Measurements from ENCODE around the gene DNAH17. TPM values are rescaled to one million over a fixed set of nuclear protein-coding genes. Genes with fewer than 3 reads are reported as not detected.

Gene DNAH17
- total and polyA plus RNA-seq, 2 donors (not counting 3 experiments of a cell fraction or from before 2014, with no cell fraction given): not detected

GRCh38 chr17:78406396-78406795 lies 170.8 kb downstream of the DNAH17 start:
- no peaks in the 10 kb centered on the region for H4K20me1 ChIP-seq (replicated peaks; ENCODE audit: control insufficient read depth, extremely low read depth, insufficient read depth, low read length)
- dilution Hi-C loops (cut with MboI; ENCODE audit: extremely low pct_ligation_motif_present, low sequenced_read_pairs): no loop called here

DNA sequence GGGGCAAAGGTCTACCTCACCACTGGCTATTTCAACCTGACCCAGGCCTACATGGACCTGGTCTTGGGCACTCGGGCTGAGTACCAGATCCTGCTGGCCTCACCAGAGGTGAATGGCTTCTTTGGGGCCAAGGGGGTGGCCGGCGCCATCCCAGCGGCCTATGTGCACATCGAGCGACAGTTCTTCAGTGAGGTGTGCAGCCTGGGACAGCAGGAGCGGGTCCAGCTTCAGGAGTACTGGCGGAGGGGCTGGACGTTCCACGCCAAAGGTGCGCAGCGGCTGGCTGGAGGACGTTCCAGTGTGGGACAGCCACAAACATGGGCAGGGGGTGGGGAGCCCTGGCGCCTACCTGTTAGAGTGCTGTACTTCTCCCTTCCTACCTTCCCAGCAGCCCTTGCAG lies 173.4 kb downstream of the DNAH17 start:
- no peak overlapping the region for H3K27ac ChIP-seq (ENCODE audit: insufficient read depth, low read depth, low read length)
- dilution Hi-C loops (cut with MboI; ENCODE audit: extremely low pct_ligation_motif_present, low sequenced_read_pairs): no loop called here
- intact Hi-C loops (cut with micrococcal nuclease): no loop called here
- no peak overlapping the region for H3K4me2 ChIP-seq (ENCODE audit: insufficient read depth, low read length)
- no TSS peak for BruUV-seq (replicated peaks)
- no peak overlapping the region for H3K4me3 ChIP-seq (replicated peaks in 1 of 3; ENCODE audit: insufficient read depth in 1 of 3, low read depth in 1 of 3, low read length in 3 of 3)
- no peak overlapping the region for H3K9ac ChIP-seq (replicated peaks; ENCODE audit: extremely low read depth, insufficient read depth, low read length)
- no peak for DNase-seq (ENCODE audit: low read depth, low spot score)
- ChIA-PET POLR2A (no interaction called here), CTCF (interaction anchor here (1.0 to 4.2 kb wide), 2 partner anchors 12 to 43 kb away, joined by 3 to 21 read pairs; no protein-coding TSS in a partner anchor)
- peaks cover 48% of the 10 kb centered on the region for H3K79me2 ChIP-seq (ENCODE audit: control insufficient read depth, insufficient read depth, low read length)
- H4K20me1 ChIP-seq (replicated peaks; ENCODE audit: control insufficient read depth, extremely low read depth, insufficient read depth, low read length): no peaks in the 10 kb centered on the region
- no peaks in the 10 kb centered on the region for H3K9me1 ChIP-seq (replicated peaks; ENCODE audit: control insufficient read depth, extremely low read depth, insufficient read depth, low read length)
- no peaks in the 10 kb centered on the region for H3K4me1 ChIP-seq (ENCODE audit: control insufficient read depth, extremely low read depth, insufficient read depth, low read length)
- no peaks in the 10 kb centered on the region for H3K9me3 ChIP-seq (replicated peaks; ENCODE audit: control insufficient read depth, insufficient read depth, low read length)
- no peak overlapping the region for H2AFZ ChIP-seq (ENCODE audit: low read depth, low read length)
- peaks cover 15 to 61% of the 10 kb centered on the region in 2 experiments for H3K36me3 ChIP-seq (ENCODE audit: control insufficient read depth in 2 of 2, extremely low read depth in 1 of 2, insufficient read depth in 2 of 2, low read length in 2 of 2)
- FAIRE-seq: no peak
- H3K27me3 ChIP-seq (ENCODE audit: control insufficient read depth in 2 of 2, insufficient read depth in 2 of 2, low read length in 2 of 2): no peaks in the 10 kb centered on the region
- TF ChIP-seq MYC (IDR thresholded peaks at IDR 0.05; ENCODE audit: low read depth, low read length) (no peak), EZH2 (IDR thresholded peaks at IDR 0.05; ENCODE audit: borderline replicate concordance, low read depth, low read length, severe bottlenecking) (no peak), JUN (IDR thresholded peaks at IDR 0.05; ENCODE audit: borderline replicate concordance, insufficient read depth, insufficient read length, low read depth) (no peak)

More at GRCh38 chr17:78406396-78406795, 170.8 kb downstream of the DNAH17 start:
- Histone ChIP-seq H3K4me2 (ENCODE audit: insufficient read depth, low read length) (no peak overlapping the region), H3K36me3 (ENCODE audit: control insufficient read depth in 2 of 2, extremely low read depth in 1 of 2, insufficient read depth in 2 of 2, low read length in 2 of 2) (peaks cover 7 to 40% of the 10 kb centered on the region in 2 experiments), H3K27me3 (ENCODE audit: control insufficient read depth in 2 of 2, insufficient read depth in 2 of 2, low read length in 2 of 2) (no peaks in the 10 kb centered on the region), H3K4me3 (replicated peaks in 1 of 3; ENCODE audit: insufficient read depth in 1 of 3, low read depth in 1 of 3, low read length in 3 of 3) (no peak overlapping the region), H3K79me2 (ENCODE audit: control insufficient read depth, insufficient read depth, low read length) (peaks cover 56% of the 10 kb centered on the region), H3K4me1 (ENCODE audit: control insufficient read depth, extremely low read depth, insufficient read depth, low read length) (no peaks in the 10 kb centered on the region), H3K27ac (ENCODE audit: insufficient read depth, low read depth, low read length) (no peak overlapping the region), H2AFZ (ENCODE audit: low read depth, low read length) (no peak overlapping the region), H3K9ac (replicated peaks; ENCODE audit: extremely low read depth, insufficient read depth, low read length) (no peak overlapping the region), H3K9me1 (replicated peaks; ENCODE audit: control insufficient read depth, extremely low read depth, insufficient read depth, low read length) (no peaks in the 10 kb centered on the region), H3K9me3 (replicated peaks; ENCODE audit: control insufficient read depth, insufficient read depth, low read length) (no peaks in the 10 kb centered on the region)
- ChIA-PET CTCF (interaction anchor here (1.4 kb wide), 1 partner anchor 11 kb away, joined by 4 read pairs; no protein-coding TSS in a partner anchor), POLR2A (no interaction called here)
- DNase-seq (ENCODE audit: low read depth, low spot score) (no peak), FAIRE-seq (no peak)
- no TSS peak for BruUV-seq (replicated peaks)
- TF ChIP-seq FOS (IDR thresholded peaks at IDR 0.05; ENCODE audit: borderline replicate concordance, insufficient read depth, low read length) (no peak), MYC (IDR thresholded peaks at IDR 0.05; ENCODE audit: low read depth, low read length) (no peak), MAX (IDR thresholded peaks at IDR 0.05; ENCODE audit: insufficient read depth, insufficient read length) (no peak)
- intact Hi-C loops (cut with micrococcal nuclease): no loop called here

Measured in endothelial cell of umbilical vein (primary cell).